B cell (primary cell): ENCODE data around the gene PRKAG2. TPM values are rescaled to one million over a fixed set of nuclear protein-coding genes. Genes with fewer than 3 reads are reported as not detected.

ENCODE experiments used
- ATAC-seq: fragments of 200-7000 bp; cut with Tn5 transposase; one replicate; pipeline ENCODE4 v1.10.0; 2021; ENCODE audit warnings: low read depth, mild to moderate bottlenecking, moderate number of reproducible peaks, moderate library complexity
- CTCF ChIA-PET: fragments of 350-600 bp; sonication (Branson Sonifier 250); formaldehyde crosslinking; loops from one replicate; lab custom pipeline; 2021; ENCODE audit warnings: antibody characterized with exemption, inconsistent platforms; lab: Charles Lee
- POLR2A ChIA-PET: fragments of 350-600 bp; sonication (Branson Sonifier 250); formaldehyde crosslinking; loops from one replicate; lab custom pipeline; 2021; ENCODE audit warnings: antibody characterized with exemption; lab: Charles Lee
- DNase-seq: peaks from one replicate; pipeline ENCODE4 v3.0.0; 2013
- H2AFZ ChIP-seq: 2 replicates; pipeline ENCODE4 v1.6.1; 2012; ENCODE audit warnings: mild to moderate bottlenecking, low read depth, low read length; ENCODE audit not compliant: insufficient read depth, poor library complexity, severe bottlenecking
- H3K27ac ChIP-seq, 2 donors: 1 replicate in 1 of 2; 2 replicates in 1 of 2; pipeline ENCODE4 v1.5.1; 2012 to 2013; ENCODE audit warnings: low read length in 2 of 2, mild to moderate bottlenecking in 2 of 2, moderate library complexity in 1 of 2
- H3K27me3 ChIP-seq, 4 experiments: fragments of 200-600 bp in 1 of 4; sonication (generic) in 1 of 4; replicated peaks in 1 of 4; 1 replicate in 2 of 4; 2 replicates in 2 of 4; pipeline versions ENCODE4 v1.6.1 to v1.7.0; 2013 to 2016; ENCODE audit warnings: low read length in 3 of 4, mild to moderate bottlenecking in 2 of 4, mixed read lengths in 1 of 4, moderate library complexity in 1 of 4; ENCODE audit not compliant: insufficient read depth in 4 of 4, control insufficient read depth in 3 of 4; ENCODE audit errors: control extremely low read depth in 1 of 4
- H3K36me3 ChIP-seq, 2 experiments: replicated peaks in 1 of 2; 1 replicate in 1 of 2; 2 replicates in 1 of 2; pipeline versions ENCODE4 v1.6.1 to v1.7.1; 2013; ENCODE audit warnings: low read length in 1 of 2; ENCODE audit not compliant: insufficient read depth in 2 of 2, control insufficient read depth in 1 of 2; ENCODE audit errors: control extremely low read depth in 1 of 2, extremely low read depth in 1 of 2
- H3K4me1 ChIP-seq, 2 donors: fragments of 200-600 bp in 1 of 2; sonication (generic) in 1 of 2; 1 replicate in 1 of 2; 2 replicates in 1 of 2; pipeline versions ENCODE4 v1.5.1 to v1.6.1; 2013 to 2017; ENCODE audit warnings: low read length in 2 of 2; ENCODE audit not compliant: control insufficient read depth in 2 of 2, insufficient read depth in 2 of 2
- H3K4me2 ChIP-seq: replicated peaks from 2 replicates; pipeline ENCODE3; 2012; ENCODE audit warnings: mild to moderate bottlenecking, low read depth, low read length; ENCODE audit not compliant: poor library complexity, severe bottlenecking
- H3K4me3 ChIP-seq, 5 experiments: fragments of 200-600 bp in 1 of 5; sonication (generic) in 1 of 5; 1 replicate in 3 of 5; 2 replicates in 2 of 5; pipeline versions ENCODE4 v1.5.1 to v1.7.0; 2011 to 2016; ENCODE audit warnings: low read length in 4 of 5, mild to moderate bottlenecking in 4 of 5, low read depth in 2 of 5, control low read depth in 1 of 5, moderate library complexity in 1 of 5; ENCODE audit not compliant: insufficient read depth in 1 of 5; ENCODE audit errors: control extremely low read depth in 1 of 5, extremely low read depth in 1 of 5
- H3K79me2 ChIP-seq: fragments of 200-600 bp; sonication (generic); one replicate; pipeline ENCODE4 v1.6.0; 2016; ENCODE audit warnings: low read length; ENCODE audit not compliant: control insufficient read depth, insufficient read depth
- H3K9ac ChIP-seq: fragments of 200-600 bp; sonication (generic); 2 replicates; pipeline ENCODE4 v1.6.1; 2017; ENCODE audit warnings: mild to moderate bottlenecking, low read length, moderate library complexity
- H3K9me3 ChIP-seq, 3 donors: one replicate each; pipeline versions ENCODE4 v1.6.1 to v1.7.1; 2013; ENCODE audit warnings: low read length in 2 of 3; ENCODE audit not compliant: control insufficient read depth in 2 of 3, insufficient read depth in 1 of 3; ENCODE audit errors: control extremely low read depth in 1 of 3
- H4K20me1 ChIP-seq: 2 replicates; pipeline ENCODE4 v1.6.0; 2012; ENCODE audit warnings: mild to moderate bottlenecking, low read length; ENCODE audit not compliant: insufficient read depth, control insufficient read depth, poor library complexity, severe bottlenecking
- H3K27ac Mint-ChIP-seq: one replicate; pipeline ENCODE4 v1.8.0; 2021; ENCODE audit warnings: mixed read lengths
- H3K27me3 Mint-ChIP-seq: one replicate; pipeline ENCODE4 v1.8.0; 2021; ENCODE audit warnings: mixed read lengths
- H3K4me1 Mint-ChIP-seq: one replicate; pipeline ENCODE4 v1.8.0; 2021; ENCODE audit warnings: mixed read lengths
- H3K4me3 Mint-ChIP-seq: one replicate; pipeline ENCODE4 v1.8.0; 2021; ENCODE audit warnings: mixed read lengths
- H3K9me3 Mint-ChIP-seq: one replicate; pipeline ENCODE4 v1.8.0; 2022; ENCODE audit warnings: mixed read lengths; ENCODE audit not compliant: insufficient read depth
- CTCF ChIP-seq: fragments of 200-600 bp; IDR thresholded peaks from one replicate; pipeline ENCODE4 v1.8.0; 2022; ENCODE audit warnings: antibody characterized with exemption, mild to moderate bottlenecking
- EZH2 ChIP-seq: IDR thresholded peaks from 2 replicates; pipeline ENCODE4 v1.6.1; 2012; ENCODE audit warnings: borderline replicate concordance, low read depth, mild to moderate bottlenecking, moderate library complexity, low read length; ENCODE audit not compliant: insufficient read depth, poor library complexity, severe bottlenecking
- WGBS: methylation state at CpG from one replicate; pipeline ENCODE4 v1.1.5; 2013; ENCODE audit warnings: missing lambda C conversion rate; ENCODE audit not compliant: insufficient coverage; 5-methylcytosine and 5-hydroxymethylcytosine counted together
- intact Hi-C: fragments of 100-400 bp; cut with micrococcal nuclease; formaldehyde crosslinking; loops from one replicate; pipeline ENCODE4 v1.10.0; 2022
- polyA plus RNA-seq: library from polyadenylated mRNA; depleted of rRNA; stranded (reverse); fragments of >200 nt; gene quantifications from 2 replicates; pipeline ENCODE4 v1.2.3, GENCODE V29; 2012
- total RNA-seq, 2 donors: library from RNA; stranded (reverse); fragments of 120-200 nt in 1 of 2; gene quantifications; 1 replicate in 1 of 2; 2 replicates in 1 of 2; pipeline versions ENCODE4 v1.2.3 to v1.2.4, GENCODE V29; 2013 to 2022

The PRKAG2 gene
- total and polyA plus RNA-seq, 2 donors (not counting 1 experiment from before 2014, with no cell fraction given), result 22.1 to 56.3 TPM

DNA sequence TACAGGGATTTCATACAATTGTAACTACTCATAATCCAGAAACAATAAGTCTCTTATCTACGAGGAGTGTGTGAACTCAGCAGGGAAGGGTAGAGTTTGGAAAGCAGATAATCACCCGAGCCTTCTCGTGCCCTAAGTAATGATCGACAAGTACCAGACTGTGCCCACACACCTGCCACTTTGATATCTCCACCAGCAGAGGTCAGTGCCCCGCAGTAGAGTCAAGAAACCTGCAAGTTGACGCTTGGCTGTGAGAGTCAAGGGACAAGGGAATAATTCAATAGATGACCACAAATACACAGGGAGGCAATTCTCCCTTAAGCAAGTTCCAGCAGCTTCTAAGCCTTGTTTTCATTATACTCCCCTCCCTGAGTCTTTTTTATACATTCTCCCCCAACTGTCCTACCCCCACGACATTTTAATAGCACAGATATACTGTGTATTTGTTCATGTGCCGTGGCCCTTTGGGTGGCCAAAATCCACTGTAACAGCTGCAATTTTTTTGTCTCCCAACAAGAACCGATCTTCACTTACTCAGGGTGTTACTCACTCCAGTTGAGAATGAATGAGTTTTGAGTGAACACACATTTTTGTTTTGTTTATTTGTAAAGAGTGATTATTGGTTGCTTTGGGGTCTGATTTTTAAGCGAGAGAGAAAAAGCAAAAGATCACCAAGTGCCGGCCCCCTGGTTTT, 250.3 kb downstream of the PRKAG2 start:
- H3K9ac ChIP-seq, result no peak overlapping the region
- ChIA-PET CTCF (interaction anchor here (1.0 to 2.8 kb wide), 3 partner anchors 128 to 134 kb away, joined by 3 to 32 read pairs (median 3); no protein-coding TSS in a partner anchor), POLR2A (no interaction called here)
- no peaks in the 10 kb centered on the region for H3K27me3 Mint-ChIP-seq
- TF ChIP-seq CTCF, result peak; percentile 46
- TF ChIP-seq EZH2, result no peak
- ATAC-seq (peak; percentile 54), DNase-seq (peak; percentile 38)
- 100% methylated on average over 2 of the region's 11 CpGs for WGBS
- H4K20me1 ChIP-seq, result peaks cover 41% of the 10 kb centered on the region
- no peak overlapping the region for H3K4me3 Mint-ChIP-seq
- H3K27ac ChIP-seq, result no peak overlapping the region
- H3K4me3 ChIP-seq, result no peak overlapping the region
- no peak overlapping the region for H3K27ac Mint-ChIP-seq
- H3K9me3 Mint-ChIP-seq, result no peaks in the 10 kb centered on the region
- H2AFZ ChIP-seq, result no peak overlapping the region
- peaks cover 71% of the 10 kb centered on the region for H3K79me2 ChIP-seq
- H3K36me3 ChIP-seq, result peaks cover 0 to 8% of the 10 kb centered on the region in 2 experiments
- H3K9me3 ChIP-seq, result no peaks in the 10 kb centered on the region
- peaks cover 11% of the 10 kb centered on the region for H3K4me1 Mint-ChIP-seq
- H3K27me3 ChIP-seq, result no peaks in the 10 kb centered on the region
- H3K4me2 ChIP-seq, result no peak overlapping the region
- H3K4me1 ChIP-seq, result peaks cover 7 to 8% of the 10 kb centered on the region in 2 donors
- intact Hi-C loops, result loop anchor here (1.0 kb wide), 1 partner anchor 133 kb away; no protein-coding TSS in a partner anchor

DNA sequence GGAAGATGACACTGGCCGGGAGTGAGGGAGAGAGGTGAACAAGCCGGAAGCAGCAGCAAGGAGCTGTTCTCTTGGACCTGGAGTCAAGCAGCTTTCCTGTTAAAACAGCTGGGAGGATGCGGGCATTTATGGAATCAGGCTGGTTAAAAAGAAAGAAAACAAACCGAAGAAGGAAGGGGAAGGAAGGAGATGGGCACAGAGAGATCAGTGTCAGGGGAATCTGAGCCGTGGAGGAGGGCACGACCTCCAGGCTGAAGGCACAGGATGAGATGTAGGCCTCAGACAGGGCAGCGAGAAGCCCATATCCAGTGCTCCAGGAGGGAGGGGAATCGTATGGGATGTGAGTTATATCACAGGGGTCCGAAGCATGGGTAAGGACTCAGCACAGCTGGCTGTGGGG, 251.3 kb downstream of the PRKAG2 start:
- intact Hi-C loops, result loop anchor here (1.0 kb wide), 1 partner anchor 134 kb away; no protein-coding TSS in a partner anchor
- CTCF ChIA-PET, result interaction anchor here (0.8 to 2.8 kb wide), 4 partner anchors 72 to 134 kb away, joined by 3 to 32 read pairs (median 3); no protein-coding TSS in a partner anchor
- TF ChIP-seq CTCF (no peak), EZH2 (no peak)
- Mint-ChIP-seq H3K9me3 (no peaks in the 10 kb centered on the region), H3K27me3 (no peaks in the 10 kb centered on the region), H3K4me3 (no peak overlapping the region), H3K27ac (no peak overlapping the region), H3K4me1 (peaks cover 1% of the 10 kb centered on the region)
- Histone ChIP-seq H3K4me2 (no peak overlapping the region), H2AFZ (no peak overlapping the region), H4K20me1 (peaks cover 39% of the 10 kb centered on the region), H3K36me3 (peaks cover 0 to 8% of the 10 kb centered on the region in 2 experiments), H3K9ac (no peak overlapping the region), H3K4me3 (no peak overlapping the region), H3K9me3 (no peaks in the 10 kb centered on the region), H3K27ac (no peak overlapping the region), H3K27me3 (no peaks in the 10 kb centered on the region), H3K4me1 (no peaks in the 10 kb centered on the region), H3K79me2 (peaks cover 78% of the 10 kb centered on the region)
- WGBS, result 90% methylated on average over 7 of the region's 9 CpGs
- ATAC-seq (no peak), DNase-seq (no peak)
- POLR2A ChIA-PET, result no interaction called here
